WI38 (cell line): ENCODE data around the gene UGT1A6.

Experiments
- H3K4me3 ChIP-seq: 2 replicates; pipeline ENCODE4 v1.5.1; 2011; ENCODE audit warnings: low read depth, mild to moderate bottlenecking, control low read depth, low read length
- TF ChIP-seq, protein P1 (sequence below): IDR thresholded peaks from 2 replicates; pipeline ENCODE4 v1.5.1; 2012; ENCODE audit warnings: low read depth, mild to moderate bottlenecking, control low read depth, low read length

UGT1A6 gene

DNA sequence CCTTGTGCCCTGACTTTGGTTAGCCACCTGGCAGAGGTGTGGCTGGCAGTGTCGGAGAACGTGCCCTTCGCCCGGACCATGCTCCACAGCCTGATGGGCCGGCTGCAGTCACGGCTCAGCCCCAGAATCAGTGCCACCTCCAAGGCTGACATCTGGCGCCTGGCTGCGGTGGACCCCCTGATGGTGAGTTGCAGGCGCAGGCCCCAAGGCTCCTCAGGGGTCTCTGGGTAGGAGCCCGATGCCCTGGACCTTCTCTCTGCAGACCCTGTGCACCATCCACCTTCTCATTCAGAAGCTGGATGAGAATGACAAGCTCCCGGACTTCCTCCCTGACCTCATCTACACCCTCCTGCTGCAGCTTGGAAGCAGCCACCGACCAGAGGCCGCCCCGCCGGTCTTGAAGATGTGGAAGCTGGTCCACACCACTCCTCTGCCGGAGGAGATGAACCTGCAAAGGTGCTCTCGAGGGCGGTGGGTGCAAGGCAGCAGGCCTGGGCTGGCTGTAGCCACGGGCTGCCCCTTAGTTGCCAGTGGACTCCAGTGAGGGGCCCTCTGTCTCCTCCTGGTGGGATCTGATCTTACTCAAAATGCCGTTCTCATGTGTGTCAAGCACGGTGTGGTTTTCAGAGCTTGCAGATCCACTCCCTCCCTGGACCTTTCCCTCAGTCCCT is 129.5 kb downstream of the UGT1A6 start:
- TF ChIP-seq, protein P1, sequence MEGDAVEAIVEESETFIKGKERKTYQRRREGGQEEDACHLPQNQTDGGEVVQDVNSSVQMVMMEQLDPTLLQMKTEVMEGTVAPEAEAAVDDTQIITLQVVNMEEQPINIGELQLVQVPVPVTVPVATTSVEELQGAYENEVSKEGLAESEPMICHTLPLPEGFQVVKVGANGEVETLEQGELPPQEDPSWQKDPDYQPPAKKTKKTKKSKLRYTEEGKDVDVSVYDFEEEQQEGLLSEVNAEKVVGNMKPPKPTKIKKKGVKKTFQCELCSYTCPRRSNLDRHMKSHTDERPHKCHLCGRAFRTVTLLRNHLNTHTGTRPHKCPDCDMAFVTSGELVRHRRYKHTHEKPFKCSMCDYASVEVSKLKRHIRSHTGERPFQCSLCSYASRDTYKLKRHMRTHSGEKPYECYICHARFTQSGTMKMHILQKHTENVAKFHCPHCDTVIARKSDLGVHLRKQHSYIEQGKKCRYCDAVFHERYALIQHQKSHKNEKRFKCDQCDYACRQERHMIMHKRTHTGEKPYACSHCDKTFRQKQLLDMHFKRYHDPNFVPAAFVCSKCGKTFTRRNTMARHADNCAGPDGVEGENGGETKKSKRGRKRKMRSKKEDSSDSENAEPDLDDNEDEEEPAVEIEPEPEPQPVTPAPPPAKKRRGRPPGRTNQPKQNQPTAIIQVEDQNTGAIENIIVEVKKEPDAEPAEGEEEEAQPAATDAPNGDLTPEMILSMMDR = no peak

More for the DNA sequence above, 129.5 kb downstream of the UGT1A6 start:
- H3K4me3 ChIP-seq = no peak overlapping the region
